ENCODE results near the gene PLAU.
A peak's percentile ranks its signal among the peaks of the same experiment; 100 is the strongest.
"Not testable (repeated sequence)": the region's sequence is repeated elsewhere in the genome, so short reads cannot be mapped to it uniquely, and the experiment has no call there.

The PLAU gene

DNA sequence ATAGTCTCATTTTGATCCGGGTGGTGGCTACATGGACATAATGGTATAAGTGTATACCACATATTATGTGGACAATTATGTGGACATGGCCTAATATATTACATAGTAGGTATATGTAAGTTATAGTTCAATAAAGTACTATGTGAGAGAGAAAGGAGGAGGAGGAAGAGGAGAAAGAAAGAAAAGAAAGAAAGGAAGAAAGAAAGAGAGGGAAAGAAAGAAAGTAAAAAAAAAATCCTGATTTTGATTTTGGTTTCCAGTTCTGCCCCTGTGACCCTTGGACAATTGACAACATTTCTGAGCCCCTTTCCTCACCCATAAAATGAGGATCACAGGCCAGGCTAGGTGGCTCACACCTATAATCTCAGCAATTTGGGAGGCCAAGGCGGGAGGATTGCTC, 44.8 kb downstream of the PLAU start:
- Histone ChIP-seq H4K20me1 (ENCODE audit: insufficient read depth, low read length) (no peaks in the 10 kb centered on the region), H3K4me1 (ENCODE audit: low read length) (peaks cover 48% of the 10 kb centered on the region), H3K27ac (ENCODE audit: low read length) (no peak overlapping the region), H3K79me2 (ENCODE audit: low read length) (no peaks in the 10 kb centered on the region), H3K27me3 (ENCODE audit: low read depth, low read length) (no peaks in the 10 kb centered on the region), H3K36me3 (replicated peaks; ENCODE audit: low read depth, low read length) (no peaks in the 10 kb centered on the region), H2AFZ (ENCODE audit: low read depth, low read length) (no peak overlapping the region), H3K9ac (ENCODE audit: low read length) (no peak overlapping the region), H3K9me3 (ENCODE audit: insufficient read depth, low read length) (no peaks in the 10 kb centered on the region), H3K4me3 (ENCODE audit: low read length) (no peak overlapping the region), H3K4me2 (ENCODE audit: low read length) (no peak overlapping the region)
- TF ChIP-seq, protein P1, sequence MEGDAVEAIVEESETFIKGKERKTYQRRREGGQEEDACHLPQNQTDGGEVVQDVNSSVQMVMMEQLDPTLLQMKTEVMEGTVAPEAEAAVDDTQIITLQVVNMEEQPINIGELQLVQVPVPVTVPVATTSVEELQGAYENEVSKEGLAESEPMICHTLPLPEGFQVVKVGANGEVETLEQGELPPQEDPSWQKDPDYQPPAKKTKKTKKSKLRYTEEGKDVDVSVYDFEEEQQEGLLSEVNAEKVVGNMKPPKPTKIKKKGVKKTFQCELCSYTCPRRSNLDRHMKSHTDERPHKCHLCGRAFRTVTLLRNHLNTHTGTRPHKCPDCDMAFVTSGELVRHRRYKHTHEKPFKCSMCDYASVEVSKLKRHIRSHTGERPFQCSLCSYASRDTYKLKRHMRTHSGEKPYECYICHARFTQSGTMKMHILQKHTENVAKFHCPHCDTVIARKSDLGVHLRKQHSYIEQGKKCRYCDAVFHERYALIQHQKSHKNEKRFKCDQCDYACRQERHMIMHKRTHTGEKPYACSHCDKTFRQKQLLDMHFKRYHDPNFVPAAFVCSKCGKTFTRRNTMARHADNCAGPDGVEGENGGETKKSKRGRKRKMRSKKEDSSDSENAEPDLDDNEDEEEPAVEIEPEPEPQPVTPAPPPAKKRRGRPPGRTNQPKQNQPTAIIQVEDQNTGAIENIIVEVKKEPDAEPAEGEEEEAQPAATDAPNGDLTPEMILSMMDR (IDR thresholded peaks at IDR 0.05; ENCODE audit: low read depth, low read length): no peak
- no peak for TF ChIP-seq EZH2phosphoT487 (IDR thresholded peaks at IDR 0.05; ENCODE audit: low read depth)

GRCh38 chr10:73956476-73957359, 45.8 kb downstream of the PLAU start:
- H3K79me2 ChIP-seq (ENCODE audit: low read length): no peaks in the 10 kb centered on the region
- peak overlapping the region; percentile 61 for H3K9ac ChIP-seq (ENCODE audit: low read length)
- H3K27ac ChIP-seq (ENCODE audit: low read length): peak overlapping the region; percentile 93
- H3K4me1 ChIP-seq (ENCODE audit: low read length): peaks cover 51% of the 10 kb centered on the region
- H3K9me3 ChIP-seq (ENCODE audit: insufficient read depth, low read length): no peaks in the 10 kb centered on the region
- H3K4me2 ChIP-seq (ENCODE audit: low read length): peak overlapping the region; percentile 96
- no peaks in the 10 kb centered on the region for H4K20me1 ChIP-seq (ENCODE audit: insufficient read depth, low read length)
- H3K27me3 ChIP-seq (ENCODE audit: low read depth, low read length): no peaks in the 10 kb centered on the region
- H2AFZ ChIP-seq (ENCODE audit: low read depth, low read length): no peak overlapping the region; the same call in 1 of the 2 replicates
- H3K4me3 ChIP-seq (ENCODE audit: low read length): peak overlapping the region; percentile 61
- no peaks in the 10 kb centered on the region for H3K36me3 ChIP-seq (replicated peaks; ENCODE audit: low read depth, low read length)
- TF ChIP-seq, protein P1 (IDR thresholded peaks at IDR 0.05; ENCODE audit: low read depth, low read length): no peak
- TF ChIP-seq EZH2phosphoT487 (IDR thresholded peaks at IDR 0.05; ENCODE audit: low read depth): no peak

GRCh38 chr10:73959484-73960243, 48.7 kb downstream of the PLAU start:
- Histone ChIP-seq H2AFZ (ENCODE audit: low read depth, low read length) (no peak overlapping the region), H3K79me2 (ENCODE audit: low read length) (no peaks in the 10 kb centered on the region), H3K9me3 (ENCODE audit: insufficient read depth, low read length) (no peaks in the 10 kb centered on the region), H3K9ac (ENCODE audit: low read length) (no peak overlapping the region), H4K20me1 (ENCODE audit: insufficient read depth, low read length) (no peaks in the 10 kb centered on the region), H3K36me3 (replicated peaks; ENCODE audit: low read depth, low read length) (no peaks in the 10 kb centered on the region), H3K4me2 (ENCODE audit: low read length) (peak overlapping the region; percentile 15), H3K4me1 (ENCODE audit: low read length) (peaks cover 51% of the 10 kb centered on the region), H3K27ac (ENCODE audit: low read length) (no peak overlapping the region), H3K4me3 (ENCODE audit: low read length) (no peak overlapping the region), H3K27me3 (ENCODE audit: low read depth, low read length) (no peaks in the 10 kb centered on the region)
- TF ChIP-seq EZH2phosphoT487 (IDR thresholded peaks at IDR 0.05; ENCODE audit: low read depth): no peak
- TF ChIP-seq, protein P1 (IDR thresholded peaks at IDR 0.05; ENCODE audit: low read depth, low read length): no peak

DNA sequence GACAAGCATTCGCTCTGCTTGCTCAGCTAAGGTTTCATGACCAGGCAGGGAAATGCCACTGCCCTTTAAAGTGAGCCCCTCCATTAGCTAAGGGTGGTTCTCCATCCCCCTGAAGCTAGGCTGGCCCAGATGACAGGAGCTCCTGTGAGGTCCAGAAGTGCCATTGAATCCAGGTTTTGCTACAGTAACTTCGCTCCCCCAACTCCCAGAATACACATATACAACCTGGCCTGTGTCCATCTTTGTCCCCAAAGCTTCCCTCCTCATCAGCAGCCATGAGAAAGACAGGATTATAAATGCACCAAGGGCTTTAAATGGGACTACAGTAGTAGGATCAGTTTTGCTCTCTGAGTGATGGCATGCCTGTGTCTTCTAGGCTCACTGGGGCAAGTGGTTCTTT, 51.5 kb downstream of the PLAU start:
- TF ChIP-seq, protein P1 (IDR thresholded peaks at IDR 0.05; ENCODE audit: low read depth, low read length): no peak
- TF ChIP-seq EZH2phosphoT487 (IDR thresholded peaks at IDR 0.05; ENCODE audit: low read depth): no peak
- Histone ChIP-seq H3K9me3 (ENCODE audit: insufficient read depth, low read length) (no peaks in the 10 kb centered on the region), H3K4me3 (ENCODE audit: low read length) (no peak overlapping the region), H3K36me3 (replicated peaks; ENCODE audit: low read depth, low read length) (no peaks in the 10 kb centered on the region), H3K4me2 (ENCODE audit: low read length) (no peak overlapping the region), H3K27ac (ENCODE audit: low read length) (no peak overlapping the region), H3K9ac (ENCODE audit: low read length) (no peak overlapping the region), H3K79me2 (ENCODE audit: low read length) (no peaks in the 10 kb centered on the region), H4K20me1 (ENCODE audit: insufficient read depth, low read length) (no peaks in the 10 kb centered on the region), H3K27me3 (ENCODE audit: low read depth, low read length) (no peaks in the 10 kb centered on the region), H2AFZ (ENCODE audit: low read depth, low read length) (no peak overlapping the region), H3K4me1 (ENCODE audit: low read length) (peaks cover 45% of the 10 kb centered on the region)

DNA sequence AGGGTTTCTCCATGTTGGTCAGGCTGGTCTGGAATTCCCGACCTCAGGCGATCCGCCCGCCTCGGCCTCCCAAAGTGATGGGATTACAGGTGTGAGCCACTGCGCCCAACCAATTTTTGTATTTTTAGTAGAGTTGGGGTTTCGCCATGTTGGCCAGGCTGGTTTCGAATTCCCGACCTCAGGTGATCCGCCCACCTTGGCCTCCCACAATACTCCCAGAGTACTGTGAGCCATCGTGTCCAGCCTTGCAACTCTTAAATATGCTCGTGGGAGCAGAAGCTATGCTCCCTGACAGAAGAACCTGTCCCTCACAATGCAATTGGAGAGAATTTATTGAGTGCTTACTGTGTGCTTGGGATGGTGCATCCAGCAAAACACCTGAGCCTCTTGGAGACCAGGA, 52.6 kb downstream of the PLAU start:
- H3K9ac ChIP-seq (ENCODE audit: low read length); H3K4me2 ChIP-seq (ENCODE audit: low read length); H3K27ac ChIP-seq (ENCODE audit: low read length); H3K79me2 ChIP-seq (ENCODE audit: low read length); H3K27me3 ChIP-seq (ENCODE audit: low read depth, low read length); H3K4me3 ChIP-seq (ENCODE audit: low read length); H4K20me1 ChIP-seq (ENCODE audit: insufficient read depth, low read length); H3K36me3 ChIP-seq (replicated peaks; ENCODE audit: low read depth, low read length); H2AFZ ChIP-seq (ENCODE audit: low read depth, low read length); H3K9me3 ChIP-seq (ENCODE audit: insufficient read depth, low read length): not testable (repeated sequence)
- peaks cover 35% of the 10 kb centered on the region for H3K4me1 ChIP-seq (ENCODE audit: low read length)
